Measurements from ENCODE around the gene CHRNA4.

- no peak for TF ChIP-seq CTCF (IDR thresholded peaks at IDR 0.05)
- no peak for TF ChIP-seq POLR2A (IDR thresholded peaks at IDR 0.05)
These were observed 47.1 kb downstream of the CHRNA4 start for GRCh38 chr20:63314015-63314471.

All from right lobe of liver (tissue), 4 donors.